Body of pancreas (tissue), 4 donors: ENCODE data around the gene CSNK1E. TPM values are rescaled to one million over a fixed set of nuclear protein-coding genes. Genes with fewer than 3 reads are reported as not detected.

ENCODE experiments used
- ATAC-seq: fragments of 150-250 bp; one replicate; pipeline ENCODE4 v1.9.1; 2016
- DNase-seq, 4 donors: peaks; one replicate each; pipeline ENCODE4 v3.0.0-alpha.2; 2019
- H3K27ac ChIP-seq, 4 donors: fragments of 200-600 bp; sonication (generic); 1 replicate in 3 of 4; 2 replicates in 1 of 4; pipeline versions ENCODE4 v1.5.1 to v1.6.1; 2016 to 2019; ENCODE audit warnings: mild to moderate bottlenecking in 1 of 4, mixed read lengths in 1 of 4, moderate library complexity in 1 of 4
- H3K27me3 ChIP-seq, 2 donors: fragments of 200-600 bp; sonication (generic); one replicate each; pipeline ENCODE4 v1.6.0; 2016; ENCODE audit warnings: mild to moderate bottlenecking in 1 of 2
- H3K36me3 ChIP-seq, 2 donors: fragments of 200-600 bp; sonication (generic); replicated peaks in 1 of 2; 2 replicates each; pipeline ENCODE4 v1.5.1; 2016; ENCODE audit warnings: low read depth in 2 of 2; ENCODE audit not compliant: insufficient read depth in 1 of 2
- H3K4me1 ChIP-seq: fragments of 200-600 bp; sonication (generic); one replicate; pipeline ENCODE4 v1.6.0; 2016
- H3K4me3 ChIP-seq, 2 donors: fragments of 200-600 bp; sonication (generic); 1 replicate in 1 of 2; 2 replicates in 1 of 2; pipeline ENCODE4 v1.5.1; 2016 to 2019
- H3K9me3 ChIP-seq, 3 donors: fragments of 200-600 bp; sonication (generic); 1 replicate in 2 of 3; 2 replicates in 1 of 3; pipeline ENCODE4 v1.5.1; 2016
- CTCF ChIP-seq, 7 experiments: fragments of 450-650 bp in 4 of 7; fragments of 200-600 bp in 3 of 7; sonication (generic) in 3 of 7; IDR thresholded peaks; one replicate each; pipeline ENCODE4 v1.5.1; 2016 to 2019; ENCODE audit warnings: antibody characterized with exemption in 7 of 7
- POLR2A ChIP-seq, 3 donors: fragments of 450-650 bp; IDR thresholded peaks; one replicate each; pipeline ENCODE4 v1.6.1; 2016; ENCODE audit warnings: antibody characterized with exemption in 3 of 3, mild to moderate bottlenecking in 2 of 3
- WGBS, 2 donors: methylation state at CpG; one replicate each; pipeline ENCODE4 v1.1.5; 2017; 5-methylcytosine and 5-hydroxymethylcytosine counted together
- intact Hi-C: fragments of 100-400 bp; cut with DNase I; formaldehyde crosslinking; loops from one replicate; pipeline ENCODE4 v1.15.1; 2023
- small RNA-seq: library from RNA; depleted of rRNA; stranded (forward); fragments of <200 nt; gene quantifications from one replicate; pipeline ENCODE3, GENCODE V24; 2016
- total RNA-seq, 2 donors: library from RNA; depleted of rRNA; stranded (reverse); fragments of >200 nt; gene quantifications; one replicate each; pipeline ENCODE4 v1.1.0, GENCODE V29; 2016

Gene CSNK1E
- total RNA-seq, 2 donors from 2014 or later: 63.3 to 172 TPM

- H3K27ac ChIP-seq: no peak overlapping the region
- no peaks in the 10 kb centered on the region for H3K9me3 ChIP-seq
- H3K4me1 ChIP-seq: peaks cover 18% of the 10 kb centered on the region
- no peaks in the 10 kb centered on the region for H3K27me3 ChIP-seq
- WGBS, 2 donors: 73 to 77% methylated on average over 12 to 14 of the region's 20 CpGs
- no peak for ATAC-seq
- DNase-seq: peak in 3 of 4 donors; percentile 56 to 63 (median 61)
- TF ChIP-seq POLR2A (IDR thresholded peaks at IDR 0.05) (no peak), CTCF (IDR thresholded peaks at IDR 0.05) (no peak)
- intact Hi-C loops: no loop called here
- H3K36me3 ChIP-seq: peaks cover 5 to 20% of the 10 kb centered on the region in 2 donors
- H3K4me3 ChIP-seq: no peak overlapping the region
Measured at GRCh38 chr22:38243007-38243765, 74.0 kb downstream of the CSNK1E start.

- H3K27me3 ChIP-seq: no peaks in the 10 kb centered on the region
- intact Hi-C loops: no loop called here
- no peak overlapping the region for H3K4me3 ChIP-seq
- ATAC-seq (peak; percentile 37), DNase-seq (peak in 3 of 4 donors; percentile 61 to 74 (median 65))
- peaks cover 0 to 7% of the 10 kb centered on the region in 2 donors for H3K36me3 ChIP-seq
- H3K9me3 ChIP-seq: no peaks in the 10 kb centered on the region
- peak overlapping the region in 1 of 4 donors; percentile 2 for H3K27ac ChIP-seq
- 55 to 67% methylated on average over 6 of the region's 6 CpGs for WGBS, 2 donors
- no peak for TF ChIP-seq CTCF (IDR thresholded peaks at IDR 0.05)
- TF ChIP-seq POLR2A (IDR thresholded peaks at IDR 0.05): no peak
- H3K4me1 ChIP-seq: peaks cover 20% of the 10 kb centered on the region
Measured at GRCh38 chr22:38240734-38241252, 76.4 kb downstream of the CSNK1E start.

Small RNAs within 50 kb of the gene (small RNA-seq; reads per million reads assigned to genes)
- gene RF00017: not detected

Other genes starting within 250 kb of the CSNK1E start
- gene SLC16A8, start 233.2 kb downstream of the CSNK1E start, total RNA-seq: not detected
- 1 to 10 TPM in 1 of 2 donors, under 1 TPM in 1; 0.66 to 4.4 TPM for gene BAIAP2L2, start 206.7 kb downstream of the CSNK1E start, total RNA-seq
- 10 to 100 TPM; 41.5 to 68.0 TPM for gene PLA2G6, start 135.6 kb downstream of the CSNK1E start, total RNA-seq
- gene MAFF, start 115.4 kb downstream of the CSNK1E start, total RNA-seq: 10 to 100 TPM; 16.9 to 35.6 TPM
- 10 to 100 TPM; 28.7 to 31.4 TPM for gene TMEM184B, start 44.4 kb downstream of the CSNK1E start, total RNA-seq
- not detected for gene KCNJ4, start 137.8 kb upstream of the CSNK1E start, total RNA-seq
- 10 to 100 TPM in 1 of 2 donors, 1 to 10 TPM in 1; 5.6 to 16.3 TPM for gene KDELR3, start 150.7 kb upstream of the CSNK1E start, total RNA-seq
- gene DDX17, start 188.9 kb upstream of the CSNK1E start, total RNA-seq: 100 to 1,000 TPM; 403 to 467 TPM